Cardiac septum (tissue), 1 donor: ENCODE measurements around the gene CCL3. TPM values are rescaled to one million over a fixed set of nuclear protein-coding genes. Genes with fewer than 3 reads are reported as not detected.
"Not testable (repeated sequence)": the region's sequence is repeated elsewhere in the genome, so short reads cannot be mapped to it uniquely, and the experiment has no call there.

Experiments
- DNase-seq: peaks from one replicate; pipeline ENCODE4 v3.0.0-alpha.2; 2020; ENCODE audit warnings: low spot score
- intact Hi-C: fragments of 100-400 bp; cut with DNase I; formaldehyde crosslinking; loops from one replicate; pipeline ENCODE4 v1.14.0; 2022
- total RNA-seq: library from RNA; stranded (reverse); fragmentation: NEBNext Ultra II Directional; extraction: Animal tissue kit (Norgen Biotek cat#: 25700); gene quantifications from one replicate; pipeline ENCODE4 v1.2.1, GENCODE V29; 2021
- donor health status: DM: no; HTN: no; CAD: no.

CCL3 gene
- total RNA-seq, 1 donor from 2014 or later: 0.86 TPM

GRCh38 chr17:36089339-36089865, 541 bp downstream of the CCL3 start:
- intact Hi-C loops: no loop called here

GRCh38 chr17:36088670-36089338, 1.1 kb downstream of the CCL3 start:
- DNase-seq: no peak
- intact Hi-C loops: no loop called here

More at GRCh38 chr17:36089339-36089865, 541 bp downstream of the CCL3 start:
- DNase-seq: no peak

- DNase-seq, intact Hi-C loops: not testable (repeated sequence)
These were observed 1.9 kb downstream of the CCL3 start for GRCh38 chr17:36087897-36088572.

- DNase-seq, intact Hi-C loops: not testable (repeated sequence)
These were observed 2.5 kb downstream of the CCL3 start for GRCh38 chr17:36087471-36087870.

- DNase-seq: no peak
- intact Hi-C loops: no loop called here
These were observed 3.2 kb downstream of the CCL3 start for GRCh38 chr17:36086791-36087190.

- intact Hi-C loops: no loop called here
These were observed 4.2 kb downstream of the CCL3 start for GRCh38 chr17:36085765-36086164.

GRCh38 chr17:36083691-36084090, 6.3 kb downstream of the CCL3 start:
- intact Hi-C loops, DNase-seq: not testable (repeated sequence)

More at GRCh38 chr17:36085765-36086164, 4.2 kb downstream of the CCL3 start:
- no peak for DNase-seq

- DNase-seq, intact Hi-C loops: not testable (repeated sequence)
These were observed 7.3 kb downstream of the CCL3 start for GRCh38 chr17:36082482-36083120.

- DNase-seq: not testable (repeated sequence)
These were observed 8.1 kb downstream of the CCL3 start for GRCh38 chr17:36081681-36082471.

GRCh38 chr17:36074365-36074764, 15.6 kb downstream of the CCL3 start:
- intact Hi-C loops: loop anchor here (5.0 kb wide), 1 partner anchor 97 kb away; no protein-coding TSS in a partner anchor
- DNase-seq: no peak

More at GRCh38 chr17:36081681-36082471, 8.1 kb downstream of the CCL3 start:
- intact Hi-C loops: not testable (repeated sequence)

GRCh38 chr17:36072431-36073121, 17.4 kb downstream of the CCL3 start:
- intact Hi-C loops: loop anchor here (5.0 kb wide), 1 partner anchor 95 kb away; no protein-coding TSS in a partner anchor

GRCh38 chr17:36071751-36072150, 18.2 kb downstream of the CCL3 start:
- intact Hi-C loops: loop anchor here (5.0 kb wide), 1 partner anchor 94 kb away; no protein-coding TSS in a partner anchor
- no peak for DNase-seq

More at GRCh38 chr17:36072431-36073121, 17.4 kb downstream of the CCL3 start:
- DNase-seq: no peak

- no peak for DNase-seq
- intact Hi-C loops: loop anchor here (5.0 kb wide), 1 partner anchor 93 kb away; no protein-coding TSS in a partner anchor
These were observed 19.5 kb downstream of the CCL3 start for GRCh38 chr17:36070427-36070826.

GRCh38 chr17:36069136-36069535, 20.8 kb downstream of the CCL3 start:
- intact Hi-C loops: no loop called here
- no peak for DNase-seq

- intact Hi-C loops: no loop called here
- no peak for DNase-seq
These were observed 21.4 kb downstream of the CCL3 start for GRCh38 chr17:36068524-36068923.

GRCh38 chr17:36066365-36066985, 23.5 kb downstream of the CCL3 start:
- DNase-seq: no peak
- intact Hi-C loops: no loop called here

GRCh38 chr17:36063786-36064541, 26.0 kb downstream of the CCL3 start, which contains the start of gene CCL18:
Gene CCL18 (plus strand): TSS chr17:36064272. CDS start chr17:36064343, 71 bp downstream.
- no peak for DNase-seq
- intact Hi-C loops: no loop called here
